ENCODE measurements around the gene B4GALT3. TPM values are rescaled to one million over a fixed set of nuclear protein-coding genes. Genes with fewer than 3 reads are reported as not detected.

The B4GALT3 gene
- total and polyA plus RNA-seq, 9 of the 15 experiments (the other 6 are each of a cell fraction or from before 2014, with no cell fraction given) = 31.2 to 103 (median 46.1) TPM

- no peak overlapping the region for H3K4me3 ChIP-seq
- no peak overlapping the region for H3K9ac ChIP-seq (ENCODE audit: insufficient read depth in 1 of 2, low read depth in 2 of 2, low read length in 2 of 2)
- peaks cover 17% of the 10 kb centered on the region for H3K79me2 ChIP-seq (ENCODE audit: control insufficient read depth, insufficient read depth, low read length)
- H4K20me1 ChIP-seq (replicated peaks; ENCODE audit: control insufficient read depth, insufficient read depth, low read length) = no peaks in the 10 kb centered on the region
- no peak overlapping the region for H3K27ac ChIP-seq (ENCODE audit: extremely low read depth, low read depth, low read length)
- 0% methylated on average over 1 of the region's 1 CpG for WGBS (ENCODE audit: insufficient coverage, low coverage, missing lambda C conversion rate)
- no peak overlapping the region for H3K4me2 ChIP-seq (ENCODE audit: insufficient read depth, low read length)
- H3K27me3 ChIP-seq (ENCODE audit: control insufficient read depth in 2 of 2, insufficient read depth in 2 of 2, low read length in 2 of 2) = no peaks in the 10 kb centered on the region
- H3K36me3 ChIP-seq (ENCODE audit: control insufficient read depth, insufficient read depth, low read length) = peaks cover 8% of the 10 kb centered on the region; the same call in 2 of the 3 replicates
- ChIA-PET POLR2A (interaction anchor here (0.9 kb wide), 1 partner anchor 10 kb away, joined by 3 read pairs; no protein-coding TSS in a partner anchor), CTCF (ENCODE audit: low intra/inter-chr PET ratio) (interaction anchor here (0.6 kb wide), 1 partner anchor 83 kb away, joined by 4 read pairs; no protein-coding TSS in a partner anchor)
- no peaks in the 10 kb centered on the region for H3K9me3 ChIP-seq (replicated peaks; ENCODE audit: control insufficient read depth, insufficient read depth, low read depth, low read length)
- intact Hi-C loops (cut with micrococcal nuclease) = no loop called here
- in situ Hi-C loops (cut with MboI) = no loop called here
- H3K4me1 ChIP-seq (replicated peaks in 1 of 2; ENCODE audit: control insufficient read depth in 2 of 2, insufficient read depth in 2 of 2, low read length in 2 of 2) = peaks cover 33 to 34% of the 10 kb centered on the region in 2 experiments
- no TSS peak for BruUV-seq (replicated peaks)
- no peaks in the 10 kb centered on the region for H3K9me1 ChIP-seq (ENCODE audit: control insufficient read depth, insufficient read depth, low read length)
- FAIRE-seq (peak; percentile 69), DNase-seq (ENCODE audit: extremely low read depth in 1 of 4, low spot score in 3 of 4) (peak in 2 of 4 experiments; percentile 26 to 62), ATAC-seq (no peak)
- peak overlapping the region; percentile 52; the same call in 1 of the 2 replicates for H2AFZ ChIP-seq (ENCODE audit: low read depth, low read length)
- TF ChIP-seq ZNF184 (CRISPR knock-in tag; IDR thresholded peaks at IDR 0.05) (no peak), HNRNPUL1 (IDR thresholded peaks at IDR 0.05; ENCODE audit: low read length) (no peak), RNF219 (CRISPR knock-in tag; IDR thresholded peaks at IDR 0.05) (no peak), REST (IDR thresholded peaks at IDR 0.05; ENCODE audit: borderline replicate concordance) (peak; percentile 17; the same call in 1 of the 2 replicates), REST (CRISPR knock-in tag; IDR thresholded peaks at IDR 0.05; ENCODE audit: low read depth) (no peak), ZNF174 (CRISPR knock-in tag; IDR thresholded peaks at IDR 0.05) (no peak), ZNF655 (CRISPR knock-in tag; IDR thresholded peaks at IDR 0.05) (no peak), CTCF (IDR thresholded peaks at IDR 0.05 in 2 of 3, conservative IDR thresholded peaks at IDR 0.05 in 1 of 3; ENCODE audit: insufficient read depth in 2 of 3, low read depth in 1 of 3, low read length in 3 of 3) (peak; percentile 41 to 66 (median 55); a peak in 4 of 6 replicates)
These were observed 3.3 kb upstream of the B4GALT3 start for GRCh38 chr1:161180639-161181038.

Measured in K562 (cell line).